Measurements from ENCODE around the gene GTSE1.

GTSE1 gene

DNA sequence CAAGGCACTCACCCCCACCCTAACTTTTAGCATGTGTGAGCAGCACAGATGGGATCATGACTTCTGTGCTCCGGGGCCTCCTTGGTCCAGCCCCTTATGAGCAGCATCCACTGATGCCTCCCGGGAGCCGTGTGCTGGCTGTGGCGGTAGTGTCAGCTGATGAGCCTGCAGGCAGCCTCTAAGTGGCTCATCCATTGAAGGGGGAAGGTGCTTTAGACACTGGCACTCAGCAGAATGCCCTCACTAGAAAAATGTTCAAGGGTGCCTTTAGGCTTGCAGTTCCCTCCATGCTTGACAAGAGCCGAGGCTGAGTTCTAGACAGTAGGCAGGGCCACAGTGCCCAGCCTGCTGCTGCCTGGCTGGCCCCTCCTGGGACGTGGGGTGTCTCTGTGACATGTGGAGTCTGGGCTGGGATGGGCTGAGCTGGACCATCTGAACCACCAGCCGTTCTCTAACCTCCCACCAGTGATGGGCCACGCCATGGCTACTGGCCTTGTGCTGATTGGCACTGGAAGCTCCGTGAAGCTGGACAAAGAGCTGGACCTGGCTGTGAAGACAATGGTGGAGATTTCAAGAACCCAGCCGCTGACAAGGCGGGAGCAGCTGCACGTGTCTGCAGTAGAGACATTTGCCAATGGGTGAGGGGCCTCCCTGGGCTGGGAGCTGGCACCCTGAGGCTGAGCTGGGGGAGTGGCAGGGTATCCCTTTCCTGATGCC lies 23.1 kb upstream of the GTSE1 start:
- no peak overlapping the region for H3K27ac ChIP-seq
- DNase-seq (ENCODE audit: low read depth, low spot score), result no peak

DNA sequence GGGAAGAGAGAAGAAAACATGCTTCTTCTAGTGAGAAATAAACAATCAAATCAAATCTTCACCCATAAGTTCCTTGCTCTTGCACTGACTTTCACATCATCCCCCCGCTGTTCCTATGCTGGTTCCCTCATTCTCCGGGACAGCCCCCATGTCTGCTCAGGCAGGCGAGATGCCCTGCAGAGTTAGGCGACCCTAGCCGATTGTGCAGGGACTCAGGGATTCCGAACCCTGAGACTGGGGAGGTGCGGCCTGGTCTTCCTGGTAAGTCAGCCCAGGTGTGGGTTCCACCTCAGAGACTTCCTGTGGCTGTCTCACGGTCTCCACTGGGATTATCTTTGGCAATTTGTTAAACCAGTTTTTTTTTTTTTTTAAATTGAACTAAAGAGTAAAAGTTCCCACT lies 22.3 kb upstream of the GTSE1 start:
- DNase-seq (ENCODE audit: low read depth, low spot score), result no peak
- no peak overlapping the region for H3K27ac ChIP-seq

DNA sequence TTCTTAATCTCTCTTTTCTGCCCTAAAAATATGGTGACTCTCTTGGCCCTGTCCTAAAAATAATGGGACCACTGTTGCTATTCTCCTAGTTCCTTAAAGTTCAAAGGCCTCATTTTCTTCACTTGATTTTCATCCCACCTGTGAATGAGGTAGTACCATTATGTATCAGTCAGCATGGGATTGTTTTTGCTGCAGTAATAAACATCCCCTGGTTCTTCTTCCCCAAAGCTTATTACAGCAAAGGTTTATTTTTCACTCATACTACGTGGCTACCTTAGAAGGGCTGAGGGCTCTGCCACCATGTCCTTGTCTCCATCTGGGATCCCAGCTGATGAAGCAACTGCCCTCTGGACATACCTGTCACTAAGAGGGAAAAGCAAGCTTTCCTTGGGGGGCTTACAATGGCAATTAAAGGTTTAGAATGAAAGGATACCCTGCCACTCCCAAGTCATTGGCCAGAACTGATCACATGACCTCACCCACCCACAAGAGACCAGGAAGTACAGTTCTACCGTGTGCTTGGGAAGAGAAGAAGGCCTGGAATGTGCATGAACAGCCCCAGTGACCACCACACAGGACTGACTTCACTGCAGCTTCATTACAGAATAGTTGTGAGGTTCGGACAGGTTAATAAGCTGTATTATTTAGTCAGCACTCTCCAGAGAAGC lies 21.1 kb upstream of the GTSE1 start:
- no peak for DNase-seq (ENCODE audit: low read depth, low spot score)
- H3K27ac ChIP-seq, result no peak overlapping the region

DNA sequence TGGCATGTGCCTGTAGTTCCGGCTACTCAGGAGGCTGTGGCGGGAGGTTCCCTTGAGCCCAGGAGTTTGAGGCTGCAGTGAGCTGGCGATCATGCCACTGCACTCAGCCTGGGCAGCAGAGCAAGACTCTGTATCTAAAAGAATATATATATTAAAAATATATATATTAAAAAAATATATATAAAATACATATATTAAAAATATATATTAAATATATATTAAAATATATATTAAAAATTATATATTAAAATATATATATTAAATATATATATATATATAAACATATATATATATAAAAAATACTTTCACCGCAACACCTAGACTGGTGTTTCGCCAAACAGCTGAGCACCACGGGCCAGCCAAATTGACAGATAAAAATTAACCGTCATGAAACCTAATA lies 20.1 kb upstream of the GTSE1 start:
- no peak overlapping the region for H3K27ac ChIP-seq
- DNase-seq (ENCODE audit: low read depth, low spot score), result no peak

DNA sequence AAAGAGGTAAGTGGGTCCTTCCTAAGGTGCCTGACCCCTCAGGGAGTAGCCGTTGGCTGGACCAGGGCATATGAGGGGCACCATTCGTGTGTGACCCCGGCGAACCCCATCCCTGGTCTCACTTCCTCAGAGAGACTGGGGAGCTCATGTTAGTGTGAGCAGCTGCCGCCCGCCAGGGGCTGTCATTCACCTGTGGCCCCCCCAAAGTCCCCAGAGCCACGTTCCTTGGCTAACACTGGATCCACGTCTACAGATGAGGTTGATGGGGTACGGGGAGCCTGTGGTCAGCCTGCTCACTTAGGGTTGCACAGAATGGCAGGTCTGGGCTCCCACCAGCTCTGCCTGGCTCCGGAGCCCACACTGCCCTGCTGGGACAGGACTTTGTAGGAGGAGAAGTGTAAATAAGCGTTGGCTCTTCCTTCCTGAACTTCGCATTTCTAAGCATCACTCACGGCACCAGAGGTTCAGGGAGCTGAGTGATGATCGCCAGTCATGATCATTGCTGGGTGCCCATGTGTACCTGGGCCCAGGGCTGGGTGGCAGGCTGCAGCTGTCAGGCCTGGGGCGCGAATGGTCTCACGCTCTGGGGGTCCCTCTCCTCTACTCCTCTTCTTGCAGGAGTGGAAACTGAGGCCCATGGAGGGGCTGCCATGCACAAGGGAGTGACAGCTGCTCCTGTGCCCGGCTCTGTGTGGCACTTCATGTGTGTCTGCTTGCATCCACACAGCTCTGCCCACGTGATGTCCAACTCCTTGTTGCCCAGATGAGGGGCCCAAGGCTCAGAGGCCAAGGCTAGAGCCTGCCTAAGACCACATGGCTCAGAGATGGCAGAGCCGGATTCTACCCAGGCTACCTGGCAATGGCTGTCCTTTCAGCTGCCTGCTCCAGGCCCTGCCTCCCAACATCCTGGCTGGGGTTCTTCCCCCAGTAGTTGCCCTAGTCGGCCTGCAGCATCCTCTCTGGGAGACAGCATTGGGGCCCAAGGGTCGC lies 17.7 kb upstream of the GTSE1 start:
- no peak overlapping the region for H3K27ac ChIP-seq

GRCh38 chr22:46280063-46280817 lies 16.4 kb upstream of the GTSE1 start:
- DNase-seq (ENCODE audit: low read depth, low spot score), result no peak
- no peak overlapping the region for H3K27ac ChIP-seq

More for the DNA sequence above, 17.7 kb upstream of the GTSE1 start:
- DNase-seq (ENCODE audit: low read depth, low spot score), result no peak

DNA sequence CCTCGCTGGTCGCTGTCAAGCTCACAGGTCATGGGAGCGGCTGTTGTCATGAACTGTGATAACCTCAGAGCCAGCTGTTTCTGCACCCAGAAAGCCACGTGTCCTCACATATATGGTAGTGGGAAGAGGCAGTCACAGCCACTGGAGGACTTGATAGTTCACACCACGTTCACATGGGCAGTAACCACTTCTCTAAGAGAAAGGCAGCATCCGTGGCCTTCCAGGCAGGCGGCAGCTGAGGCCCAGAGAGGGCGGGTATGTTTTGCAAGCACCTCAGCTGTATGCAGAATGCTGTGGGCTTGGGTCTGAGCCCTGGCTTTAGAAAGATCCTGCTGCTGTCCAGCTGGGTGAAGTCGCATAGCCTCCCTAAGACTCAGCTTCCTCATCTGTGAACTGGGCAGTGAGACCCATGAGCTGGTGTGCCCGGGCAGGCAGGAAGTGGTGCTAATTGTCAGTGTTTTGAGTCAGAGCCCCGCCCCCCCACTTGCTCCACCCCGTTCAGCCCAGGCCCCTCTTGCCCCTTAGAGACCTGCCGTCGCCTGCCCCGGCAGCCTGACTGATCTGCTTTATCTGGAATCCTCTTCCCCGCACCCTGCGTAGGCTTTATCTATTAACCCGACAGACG lies 15.6 kb upstream of the GTSE1 start:
- no peak overlapping the region for H3K27ac ChIP-seq
- no peak for DNase-seq (ENCODE audit: low read depth, low spot score)

DNA sequence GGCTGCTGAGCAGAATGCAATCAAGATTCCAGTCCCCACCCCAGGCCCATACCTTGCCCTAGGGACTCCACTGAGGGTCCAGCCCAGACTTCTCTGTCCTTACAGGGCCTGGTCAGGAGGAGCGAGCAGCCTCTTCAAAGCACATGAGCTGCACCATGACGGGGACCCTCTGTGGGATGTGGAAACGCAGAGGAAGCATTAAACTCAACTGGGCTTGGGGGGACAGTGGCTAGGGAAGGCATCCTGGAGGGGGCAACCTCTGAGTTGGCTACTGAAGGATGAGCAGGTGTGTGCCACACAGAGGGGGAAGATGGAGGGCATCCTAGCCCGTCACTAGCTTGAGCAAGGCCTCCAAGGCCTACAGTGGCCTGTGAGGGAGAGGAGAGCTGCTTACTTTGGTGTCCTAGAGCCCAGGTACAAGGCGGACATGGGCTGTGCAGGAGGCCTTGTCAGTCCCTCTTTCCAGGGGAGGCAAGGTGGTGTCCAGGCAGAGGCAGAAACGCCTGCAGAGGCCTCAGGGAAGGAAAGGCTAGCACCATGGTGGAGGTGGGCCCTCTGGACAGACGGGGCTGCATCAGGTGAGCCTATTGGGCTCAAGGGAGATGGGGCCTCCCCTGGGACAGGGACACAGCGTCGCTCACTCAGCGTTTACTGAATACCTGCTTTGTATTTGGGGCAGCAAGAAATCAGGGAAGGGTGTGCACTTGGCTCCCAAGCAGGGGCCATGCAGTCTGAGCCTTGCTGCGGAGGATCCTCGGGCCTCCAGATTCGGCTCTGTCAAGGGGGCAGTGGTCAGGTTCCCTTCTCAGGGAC lies 14.6 kb upstream of the GTSE1 start:
- no peak for DNase-seq (ENCODE audit: low read depth, low spot score)
- no peak overlapping the region for H3K27ac ChIP-seq

- no peak overlapping the region for H3K27ac ChIP-seq
- no peak for DNase-seq (ENCODE audit: low read depth, low spot score)
Observed at GRCh38 chr22:46286006-46286405, 10.7 kb upstream of the GTSE1 start.

DNA sequence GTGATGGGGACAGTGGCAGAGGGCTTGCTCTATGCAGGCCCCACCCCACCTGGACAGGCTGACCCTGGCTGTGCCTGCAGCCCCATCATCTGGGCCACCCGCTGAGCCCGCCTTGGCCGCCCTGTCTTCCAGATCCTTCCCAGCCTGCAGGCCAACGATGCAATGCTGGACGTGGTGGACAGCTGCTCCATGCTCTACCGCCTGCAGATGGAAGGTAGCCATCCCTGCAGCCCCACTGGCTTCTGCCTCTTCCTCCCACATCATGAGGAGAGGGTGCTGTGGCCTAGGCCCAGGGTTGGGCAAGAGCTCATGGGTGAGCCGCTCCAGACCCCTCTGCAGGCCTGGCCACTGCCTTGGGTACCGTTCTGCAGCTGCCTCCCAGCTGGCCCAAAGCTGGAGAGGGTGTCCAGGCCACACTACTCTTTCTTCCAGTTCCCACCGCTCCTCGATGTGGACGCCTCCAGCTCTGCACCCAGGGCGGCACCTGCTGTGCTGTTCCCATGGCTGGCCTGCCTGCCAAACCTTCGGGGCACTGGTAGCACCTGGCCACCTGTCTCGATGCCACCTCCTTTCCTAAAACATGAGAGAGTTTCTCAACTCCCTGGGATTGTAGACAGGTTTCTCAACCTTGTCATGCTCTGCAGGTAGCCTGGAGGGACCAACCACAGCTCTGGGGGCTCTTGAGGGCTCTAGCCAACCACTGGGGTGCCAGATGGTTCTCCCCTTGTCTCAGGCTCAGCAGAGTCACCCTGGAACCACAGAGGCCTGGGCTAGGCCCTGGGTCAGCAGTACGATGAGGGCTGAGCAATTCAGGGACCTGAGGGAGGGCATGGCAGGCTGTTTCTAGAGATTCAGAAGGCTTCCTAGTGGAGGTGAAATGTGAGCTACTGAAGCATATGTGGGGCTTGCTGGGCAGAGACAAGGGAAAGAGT lies 9.5 kb upstream of the GTSE1 start:
- DNase-seq (ENCODE audit: low read depth, low spot score), result no peak
- no peak overlapping the region for H3K27ac ChIP-seq

- no peak overlapping the region for H3K27ac ChIP-seq
- no peak for DNase-seq (ENCODE audit: low read depth, low spot score)
Observed at GRCh38 chr22:46287873-46288751, 8.6 kb upstream of the GTSE1 start.

GRCh38 chr22:46288846-46289243 lies 7.8 kb upstream of the GTSE1 start:
- no peak overlapping the region for H3K27ac ChIP-seq

DNA sequence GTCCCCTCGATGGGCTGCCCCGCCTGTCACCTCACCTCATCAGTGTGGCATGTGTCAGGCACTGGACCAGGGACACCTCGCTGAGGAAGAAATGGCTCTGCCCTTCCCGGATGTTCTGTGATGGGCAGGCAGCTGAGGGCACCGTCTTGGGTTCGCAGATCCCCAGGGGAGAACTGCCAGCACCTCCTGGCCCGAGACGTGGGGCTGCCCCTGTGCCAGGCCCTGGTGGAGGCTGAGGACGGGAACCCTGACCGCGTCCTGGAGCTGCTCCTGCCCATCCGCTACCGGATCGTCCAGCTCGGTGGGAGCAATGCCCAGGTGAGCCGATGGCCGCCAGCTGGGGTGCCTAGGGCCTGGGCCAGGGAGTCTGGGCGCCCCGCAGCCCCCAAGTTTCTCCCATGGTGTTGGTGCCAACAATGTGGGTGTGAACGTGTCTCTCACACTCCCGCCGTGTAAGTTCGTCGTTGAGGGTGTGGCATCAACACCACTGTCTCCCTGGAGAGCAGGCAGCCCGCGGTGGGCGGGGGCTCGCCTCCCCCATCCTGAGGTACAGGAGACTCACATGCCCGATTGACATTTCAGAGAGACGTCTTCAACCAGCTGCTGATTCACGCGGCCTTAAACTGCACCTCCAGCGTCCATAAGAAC lies 7.3 kb upstream of the GTSE1 start:
- DNase-seq (ENCODE audit: low read depth, low spot score), result no peak
- no peak overlapping the region for H3K27ac ChIP-seq

More at GRCh38 chr22:46288846-46289243, 7.8 kb upstream of the GTSE1 start:
- DNase-seq (ENCODE audit: low read depth, low spot score), result no peak

GRCh38 chr22:46290121-46290842 lies 6.4 kb upstream of the GTSE1 start:
- H3K27ac ChIP-seq, result no peak overlapping the region
- no peak for DNase-seq (ENCODE audit: low read depth, low spot score)

- no peak for DNase-seq (ENCODE audit: low read depth, low spot score)
- H3K27ac ChIP-seq, result no peak overlapping the region
Observed at GRCh38 chr22:46290843-46291785, 5.6 kb upstream of the GTSE1 start.
